GM19023 (cell line): ENCODE results near the gene NDUFAF2.
A peak's percentile ranks its signal among the peaks of the same experiment; 100 is the strongest.
"Not testable (repeated sequence)": the region's sequence is repeated elsewhere in the genome, so short reads cannot be mapped to it uniquely, and the experiment has no call there.

Experiments
- ATAC-seq: cut with Tn5 transposase; IDR thresholded peaks from one replicate; pipeline ENCODE4 v1.9.1; 2021; ENCODE audit warnings: mild to moderate bottlenecking, moderate library complexity; ENCODE audit not compliant: unreplicated experiment

NDUFAF2 gene

DNA sequence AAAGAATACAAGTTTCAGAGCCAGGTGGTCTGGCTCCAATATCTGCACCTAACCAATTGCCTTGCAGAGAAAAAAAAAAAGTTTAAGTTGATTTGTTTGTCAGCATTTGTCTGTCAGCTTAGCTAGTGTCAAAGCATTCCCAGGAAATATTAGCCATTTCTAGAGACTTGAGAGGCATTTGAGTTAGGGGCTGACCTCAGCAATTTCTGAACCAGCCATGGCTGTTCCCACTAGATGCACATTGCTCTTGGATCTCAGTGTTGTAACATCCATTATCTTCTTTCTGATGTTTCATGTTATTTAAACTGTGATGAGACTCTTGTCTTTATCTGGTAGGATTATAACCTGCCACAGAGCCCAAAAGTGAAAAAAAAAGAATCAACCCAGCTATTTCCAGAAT, 102.3 kb downstream of the NDUFAF2 start:
- ATAC-seq = no peak

GRCh38 chr5:61048534-61048933, 103.5 kb downstream of the NDUFAF2 start:
- no peak for ATAC-seq

- ATAC-seq = no peak
These were observed 105.3 kb downstream of the NDUFAF2 start for GRCh38 chr5:61050292-61050691.

- ATAC-seq = no peak
These were observed 106.3 kb downstream of the NDUFAF2 start for GRCh38 chr5:61051267-61051666.

DNA sequence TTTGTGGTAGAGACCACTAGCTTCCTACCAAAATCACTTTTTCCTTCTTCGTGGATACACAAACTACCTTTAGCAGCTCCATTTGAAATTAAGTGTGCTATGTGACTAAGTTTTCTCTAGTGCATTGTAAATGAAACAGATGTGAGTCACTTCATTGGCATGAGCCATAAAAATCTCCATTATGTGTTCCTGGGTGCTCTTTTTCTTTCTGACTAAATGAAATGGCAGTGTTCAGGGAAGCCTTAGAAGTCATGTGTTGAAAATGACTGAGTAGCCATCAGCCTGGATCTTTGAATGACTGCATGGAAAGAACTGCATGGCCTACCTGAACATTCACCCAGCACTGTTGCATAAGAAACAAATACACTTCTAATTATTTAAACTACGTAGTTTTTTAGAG, 107.9 kb downstream of the NDUFAF2 start:
- ATAC-seq = no peak

GRCh38 chr5:61053937-61054336, 108.9 kb downstream of the NDUFAF2 start:
- ATAC-seq = no peak

- ATAC-seq = peak; percentile 63
These were observed 110.5 kb downstream of the NDUFAF2 start for GRCh38 chr5:61055434-61056006.

DNA sequence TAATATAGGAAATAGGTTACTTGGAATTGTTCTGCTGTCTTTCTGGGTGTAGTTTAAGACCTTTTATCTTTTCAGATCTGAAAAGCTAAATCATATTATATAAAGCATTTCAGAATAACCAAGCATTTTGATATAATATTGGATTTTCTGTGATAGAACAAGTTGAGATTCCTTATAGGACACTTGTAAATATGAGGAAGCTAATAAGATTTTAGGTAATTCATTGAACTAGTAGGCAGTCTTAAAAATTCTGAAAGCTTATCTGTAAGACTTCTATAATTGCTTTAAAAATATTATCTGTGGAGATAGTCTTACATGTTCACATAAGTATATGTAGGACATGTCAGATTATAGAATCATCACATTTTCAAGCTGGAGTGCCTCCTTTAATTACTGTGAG, 114.5 kb downstream of the NDUFAF2 start:
- ATAC-seq = no peak

DNA sequence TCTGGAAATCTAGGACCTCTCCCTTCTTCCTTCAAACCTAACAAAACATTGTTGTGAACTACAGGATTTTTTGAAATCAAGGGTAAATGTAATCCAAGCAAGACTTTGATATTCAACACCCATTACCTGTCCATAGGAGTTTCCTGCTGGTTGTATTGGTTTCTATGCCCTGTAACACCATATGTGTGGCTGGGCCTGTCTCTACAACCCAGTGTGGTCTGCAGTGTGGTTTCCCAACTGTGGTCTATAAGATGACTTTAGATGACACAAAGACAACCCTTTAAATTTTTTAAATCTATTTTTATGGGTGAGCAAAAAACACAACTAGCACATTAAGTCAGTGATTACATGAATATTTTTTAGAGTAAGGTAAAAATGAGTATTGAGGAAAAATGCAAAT, 124.1 kb downstream of the NDUFAF2 start:
- ATAC-seq = no peak

GRCh38 chr5:61071526-61071925, 126.5 kb downstream of the NDUFAF2 start:
- no peak for ATAC-seq

- ATAC-seq = no peak
These were observed 131.6 kb downstream of the NDUFAF2 start for GRCh38 chr5:61076626-61077025.

DNA sequence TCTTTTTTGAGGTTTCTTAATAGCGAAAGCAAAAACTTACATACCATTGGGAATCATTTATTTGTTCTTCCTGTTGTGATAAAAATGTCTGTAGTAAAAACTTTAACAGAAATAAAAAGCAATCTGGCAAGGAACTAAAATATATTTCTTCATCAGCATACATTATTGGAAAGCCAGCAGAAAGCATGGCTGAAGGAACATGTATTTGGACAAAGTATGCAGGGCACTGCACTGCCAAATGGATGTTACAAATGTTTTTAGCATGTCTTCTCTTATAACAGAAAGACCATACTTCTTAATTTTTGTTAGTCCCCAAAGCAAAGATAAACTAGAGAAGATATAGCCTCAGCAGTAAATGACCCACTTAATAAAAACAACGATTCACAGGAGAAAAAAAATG, 136.7 kb downstream of the NDUFAF2 start:
- ATAC-seq = no peak

GRCh38 chr5:61082516-61083280, 137.7 kb downstream of the NDUFAF2 start:
- ATAC-seq = no peak

GRCh38 chr5:61084658-61085057, 139.7 kb downstream of the NDUFAF2 start:
- no peak for ATAC-seq

- ATAC-seq = no peak
These were observed 140.9 kb downstream of the NDUFAF2 start for GRCh38 chr5:61085885-61086284.

- no peak for ATAC-seq
These were observed 142.9 kb downstream of the NDUFAF2 start for GRCh38 chr5:61087921-61088320.

DNA sequence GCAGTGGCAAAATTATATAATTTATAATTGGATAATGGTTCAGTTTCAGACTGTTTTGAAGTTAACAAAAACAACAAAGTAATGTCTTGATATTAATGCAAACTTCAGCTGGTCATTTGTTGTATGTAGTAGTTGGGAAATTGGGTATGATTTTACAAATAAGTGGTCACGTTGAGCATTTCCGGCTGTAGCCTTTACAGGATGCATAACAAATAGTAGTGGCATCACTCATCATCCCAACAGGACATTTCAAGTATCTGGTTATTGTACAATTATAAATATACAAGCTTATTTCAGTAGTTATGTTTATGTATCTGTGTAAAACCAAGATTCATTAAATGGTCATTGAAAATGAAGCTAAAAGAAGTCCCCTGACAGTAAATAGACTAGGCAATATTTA, 144.3 kb downstream of the NDUFAF2 start:
- no peak for ATAC-seq

GRCh38 chr5:61093046-61093771, 148.2 kb downstream of the NDUFAF2 start:
- ATAC-seq = not testable (repeated sequence)

DNA sequence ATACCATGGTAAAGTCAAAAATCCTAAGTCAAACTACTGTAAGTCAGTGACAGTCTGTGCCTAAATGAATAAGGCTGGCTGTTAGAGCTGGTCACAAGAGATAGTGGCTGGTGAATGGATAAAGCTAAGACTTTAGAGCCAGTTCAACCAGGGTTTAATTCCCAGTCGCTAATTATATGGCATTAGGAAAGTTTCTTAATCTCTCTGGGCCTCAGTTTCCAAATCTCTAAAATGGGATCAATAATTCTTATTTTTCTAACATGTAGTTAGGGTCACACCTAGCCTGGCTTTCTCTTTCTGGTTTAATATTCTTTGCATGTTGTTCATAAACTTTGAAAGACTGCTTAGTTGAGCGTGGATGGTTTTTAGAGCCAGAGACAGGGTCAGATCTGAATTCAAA, 152.5 kb downstream of the NDUFAF2 start:
- no peak for ATAC-seq

DNA sequence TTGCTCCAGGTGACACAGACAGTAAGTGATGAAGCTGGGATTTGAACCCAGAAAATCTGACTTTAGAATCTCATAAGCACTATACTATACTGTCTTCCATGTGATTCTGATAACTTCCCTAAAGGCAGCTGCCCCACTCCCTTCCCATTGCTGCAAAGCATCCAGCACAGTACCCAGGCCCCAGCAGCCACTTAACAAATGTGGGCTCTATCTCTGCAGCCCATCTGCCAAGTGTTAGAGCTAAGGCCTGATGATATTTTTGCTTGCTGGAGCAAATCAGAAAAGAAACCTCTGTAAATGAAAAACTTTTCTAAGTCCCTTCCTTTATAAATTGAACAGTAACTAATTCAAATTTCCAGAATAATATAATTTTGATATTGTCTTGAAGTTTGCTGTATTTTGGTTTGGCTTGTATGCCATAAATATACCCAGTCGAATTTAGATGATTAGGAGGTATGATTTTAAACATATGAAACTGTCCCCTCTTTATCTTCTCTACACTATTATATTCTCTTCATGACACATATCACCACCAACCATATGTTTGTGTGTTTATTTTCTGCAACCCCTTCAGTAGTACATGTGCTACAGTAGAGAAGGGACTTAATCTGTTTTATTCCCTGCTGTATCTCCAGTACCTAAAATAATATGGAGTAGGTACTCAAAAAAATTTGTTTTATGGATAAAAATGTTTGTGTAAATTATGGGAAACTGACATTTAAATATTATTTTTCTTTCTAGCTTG, 153.4 kb downstream of the NDUFAF2 start:
- no peak for ATAC-seq

DNA sequence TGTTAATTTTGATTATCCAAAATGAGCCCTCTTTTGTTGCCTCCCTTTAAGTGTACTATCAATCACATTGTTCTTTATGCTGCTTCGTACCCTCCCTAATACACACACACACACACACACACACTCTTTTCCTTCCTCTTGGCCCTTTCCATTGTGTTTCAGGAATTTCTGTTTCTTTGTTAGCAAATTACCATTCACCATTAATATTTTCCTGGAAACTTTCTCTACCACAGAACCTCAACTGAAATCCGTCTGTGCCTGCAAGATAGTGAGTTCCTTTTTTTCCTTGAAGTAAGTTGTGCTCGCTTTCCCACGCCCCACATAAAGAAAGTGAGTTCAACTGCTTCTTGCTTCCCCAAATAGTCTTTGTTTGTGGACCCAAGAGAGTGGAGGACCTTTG, 155.4 kb downstream of the NDUFAF2 start:
- ATAC-seq = no peak
